K562 (cell line): ENCODE data around the gene MRFAP1. TPM values are rescaled to one million over a fixed set of nuclear protein-coding genes. Genes with fewer than 3 reads are reported as not detected.
A peak's percentile ranks its signal among the peaks of the same experiment; 100 is the strongest.

Experiments used
- AFF4 ChIP-seq: sonication (generic); formaldehyde crosslinking; IDR thresholded peaks from 2 replicates; pipeline ENCODE4 v1.8.0; 2023; ENCODE audit warnings: mild to moderate bottlenecking, missing genetic modification reagents
- CEBPG ChIP-seq, 3 experiments: fragments of 200-800 bp in 1 of 3; sonication (Bioruptor generic) in 1 of 3; sonication (generic) in 1 of 3; formaldehyde crosslinking in 1 of 3; IDR thresholded peaks in 2 of 3; conservative IDR thresholded peaks in 1 of 3; 2 replicates each; pipeline versions ENCODE4 v1.6.1 to v1.8.0; 2016 to 2022; ENCODE audit warnings: missing compliant biosample characterization in 2 of 3, missing genetic modification characterization in 2 of 3, mild to moderate bottlenecking in 1 of 3, missing genetic modification reagents in 1 of 3
- GABPB2 ChIP-seq: fragments of 250-450 bp; sonication (Bioruptor Pico); conservative IDR thresholded peaks from 2 replicates; pipeline ENCODE4 v1.5.1; 2021; ENCODE audit warnings: mild to moderate bottlenecking
- JUN ChIP-seq, 2 experiments: sonication (generic) in 1 of 2; formaldehyde crosslinking in 1 of 2; IDR thresholded peaks; 2 replicates each; pipeline versions ENCODE4 v1.6.1 to v1.8.0; 2012 to 2022; ENCODE audit warnings: borderline replicate concordance in 2 of 2, mild to moderate bottlenecking in 2 of 2, improper control_type of control experiment in 1 of 2, low read depth in 1 of 2, low read length in 1 of 2, missing genetic modification reagents in 1 of 2
- OTX1 ChIP-seq: fragments of 450-650 bp; formaldehyde crosslinking; IDR thresholded peaks from 2 replicates; pipeline ENCODE4 v1.4.0; 2022; ENCODE audit warnings: mild to moderate bottlenecking
- POLR2H ChIP-seq: IDR thresholded peaks from 2 replicates; pipeline ENCODE4 v1.6.1; 2016; ENCODE audit warnings: missing genetic modification characterization, low read depth, mild to moderate bottlenecking, control low read depth, missing compliant biosample characterization, moderate library complexity
- RAD21 ChIP-seq, 2 experiments: fragments of 250-450 bp in 1 of 2; fragments of 450-650 bp in 1 of 2; sonication (Bioruptor Pico) in 1 of 2; formaldehyde crosslinking in 1 of 2; IDR thresholded peaks in 1 of 2; conservative IDR thresholded peaks in 1 of 2; 2 replicates each; pipeline versions ENCODE4 v1.4.0 to v1.8.0; 2020 to 2022; ENCODE audit warnings: mild to moderate bottlenecking in 2 of 2, moderate library complexity in 1 of 2
- TEAD2 ChIP-seq: fragments of 450-650 bp; IDR thresholded peaks from 2 replicates; pipeline ENCODE4 v1.6.1; 2016; ENCODE audit warnings: missing genetic modification characterization, control low read depth, missing compliant biosample characterization
- ZNF23 ChIP-seq: fragments of 250-450 bp; sonication (Bioruptor Pico); IDR thresholded peaks from 2 replicates; pipeline ENCODE4 v1.4.0; 2020; ENCODE audit warnings: mild to moderate bottlenecking
- ZNF644 ChIP-seq: fragments of 200-800 bp; sonication (Bioruptor generic); IDR thresholded peaks from 2 replicates; pipeline ENCODE4 v1.6.1; 2016; ENCODE audit warnings: low read depth, missing genetic modification characterization, missing compliant biosample characterization
- polyA plus RNA-seq, 8 experiments: library from polyadenylated mRNA; depleted of rRNA in 4 of 8; stranded (reverse) in 5 of 8; unstranded in 3 of 8; fragments of >200 nt; fragmentation: Nextera tagmentation in 2 of 8; fragmentation: Illumina TruSeq in 1 of 8; extraction: Ambion mirVana in 2 of 8; extraction: Trizol in 1 of 8; gene quantifications; 2 replicates each; pipeline versions ENCODE4 v1.2.1 to v1.2.3, GENCODE V29; 2011 to 2014; ENCODE audit warnings: inconsistent platforms in 1 of 8, missing spikeins in 1 of 8
- total RNA-seq, 7 experiments: library from RNA; depleted of rRNA in 6 of 7; stranded (reverse); fragments of >200 nt in 6 of 7; fragmentation: Illumina TruSeq in 2 of 7; extraction: Trizol in 2 of 7; gene quantifications; 2 replicates each; pipeline versions ENCODE4 v1.2.1 to v1.2.3, GENCODE V29; 2011 to 2021; ENCODE audit warnings: low replicate concordance in 1 of 7
- TF ChIP-seq, protein P1 (sequence below): sonication (generic); formaldehyde crosslinking; IDR thresholded peaks from 2 replicates; pipeline ENCODE4 v1.8.0; 2022; ENCODE audit warnings: mild to moderate bottlenecking, missing genetic modification reagents, borderline replicate concordance

MRFAP1 gene
- total and polyA plus RNA-seq, 9 of the 15 experiments (the other 6 are each of a cell fraction or from before 2014, with no cell fraction given), result 46.0 to 270 (median 151) TPM

DNA sequence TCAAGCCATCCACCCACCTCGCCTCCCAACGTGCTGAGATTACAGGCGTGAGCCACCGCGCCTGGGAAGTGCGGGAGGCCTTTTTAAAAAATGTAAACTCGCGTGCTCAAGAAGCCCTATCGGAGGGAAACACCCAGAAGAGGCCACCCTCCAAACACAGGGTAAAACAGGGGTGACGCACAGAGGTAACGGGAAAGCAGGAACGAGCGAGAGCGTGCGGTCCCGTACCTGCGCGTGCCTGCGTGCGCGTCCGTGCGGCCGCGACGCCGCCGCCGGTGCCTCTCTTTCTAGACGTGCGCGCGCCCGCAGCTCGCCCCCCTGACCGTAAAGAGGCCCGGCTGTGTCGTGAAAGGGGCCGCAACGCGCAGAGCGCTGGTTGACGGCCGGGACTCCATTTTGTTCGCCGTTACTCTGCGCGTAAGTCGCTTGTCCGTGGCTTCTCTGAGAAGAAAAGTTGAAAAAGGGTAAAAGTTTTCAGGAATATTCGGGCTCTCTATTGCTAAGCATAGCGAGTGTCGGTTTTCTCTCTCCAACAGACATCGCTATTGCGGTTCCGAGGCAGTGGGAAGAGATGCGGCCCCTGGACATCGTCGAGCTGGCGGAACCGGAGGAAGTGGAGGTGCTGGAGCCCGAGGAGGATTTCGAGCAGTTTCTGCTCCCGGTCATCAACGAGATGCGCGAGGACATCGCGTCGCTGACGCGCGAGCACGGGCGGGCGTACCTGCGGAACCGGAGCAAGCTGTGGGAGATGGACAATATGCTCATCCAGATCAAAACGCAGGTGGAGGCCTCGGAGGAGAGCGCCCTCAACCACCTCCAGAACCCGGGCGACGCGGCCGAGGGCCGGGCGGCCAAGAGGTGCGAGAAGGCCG is at the start of gene MRFAP1 (continued):
- TF ChIP-seq AFF4 (CRISPR knock-in tag) (peak; percentile 66; the same call in 1 of the 2 replicates), JUN (IDR thresholded peaks at IDR 0.05; ENCODE audit: borderline replicate concordance, low read depth, low read length) (peak; percentile 71), JUN (CRISPR knock-in tag; IDR thresholded peaks at IDR 0.05; ENCODE audit: borderline replicate concordance) (peak; percentile 72; the same call in 1 of the 2 replicates), ZNF644 (tag) (no peak), CEBPG (CRISPR knock-in tag; IDR thresholded peaks at IDR 0.05) (no peak), CEBPG (tag; conservative IDR thresholded peaks at IDR 0.05 in 1 of 2, IDR thresholded peaks at IDR 0.05 in 1 of 2) (no peak), POLR2H (tag) (peak; percentile 89), ZNF23 (CRISPR knock-in tag) (no peak), RAD21 (CRISPR knock-in tag; conservative IDR thresholded peaks at IDR 0.05 in 1 of 2, IDR thresholded peaks at IDR 0.05 in 1 of 2) (no peak; a peak in 1 of 4 replicates), OTX1 (CRISPR knock-in tag) (no peak), GABPB2 (no peak), TEAD2 (no peak)
- TF ChIP-seq, protein P1, sequence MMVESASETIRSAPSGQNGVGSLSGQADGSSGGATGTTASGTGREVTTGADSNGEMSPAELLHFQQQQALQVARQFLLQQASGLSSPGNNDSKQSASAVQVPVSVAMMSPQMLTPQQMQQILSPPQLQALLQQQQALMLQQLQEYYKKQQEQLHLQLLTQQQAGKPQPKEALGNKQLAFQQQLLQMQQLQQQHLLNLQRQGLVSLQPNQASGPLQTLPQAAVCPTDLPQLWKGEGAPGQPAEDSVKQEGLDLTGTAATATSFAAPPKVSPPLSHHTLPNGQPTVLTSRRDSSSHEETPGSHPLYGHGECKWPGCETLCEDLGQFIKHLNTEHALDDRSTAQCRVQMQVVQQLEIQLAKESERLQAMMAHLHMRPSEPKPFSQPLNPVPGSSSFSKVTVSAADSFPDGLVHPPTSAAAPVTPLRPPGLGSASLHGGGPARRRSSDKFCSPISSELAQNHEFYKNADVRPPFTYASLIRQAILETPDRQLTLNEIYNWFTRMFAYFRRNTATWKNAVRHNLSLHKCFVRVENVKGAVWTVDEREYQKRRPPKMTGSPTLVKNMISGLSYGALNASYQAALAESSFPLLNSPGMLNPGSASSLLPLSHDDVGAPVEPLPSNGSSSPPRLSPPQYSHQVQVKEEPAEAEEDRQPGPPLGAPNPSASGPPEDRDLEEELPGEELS (CRISPR knock-in tag), result no peak
